WERI-Rb-1 (cell line): ENCODE results near the gene AMPD1.

Experiments used
- DNase-seq: peaks from one replicate; pipeline ENCODE4 v3.0.0-alpha.2; 2020
- H3K27ac ChIP-seq: fragments of 250-450 bp; sonication (Bioruptor Pico); 2 replicates; pipeline ENCODE4 v1.5.1; 2020; ENCODE audit warnings: mild to moderate bottlenecking, moderate library complexity
- H3K27me3 ChIP-seq: fragments of 250-450 bp; sonication (Bioruptor Pico); 2 replicates; pipeline ENCODE4 v1.5.1; 2021; ENCODE audit warnings: mild to moderate bottlenecking, low read depth, moderate library complexity; ENCODE audit not compliant: insufficient read depth, severe bottlenecking
- H3K36me3 ChIP-seq: fragments of 250-450 bp; sonication (Bioruptor Pico); 2 replicates; pipeline ENCODE4 v1.5.1; 2020; ENCODE audit warnings: mild to moderate bottlenecking, moderate library complexity
- H3K4me3 ChIP-seq: 2 replicates; pipeline ENCODE4 v1.5.1; 2011; ENCODE audit warnings: low read depth, mild to moderate bottlenecking, control low read depth, low read length
- H3K9me3 ChIP-seq: fragments of 250-450 bp; sonication (Bioruptor Pico); 2 replicates; pipeline ENCODE4 v1.5.1; 2021; ENCODE audit warnings: mild to moderate bottlenecking, moderate library complexity; ENCODE audit not compliant: severe bottlenecking
- TF ChIP-seq, protein P1 (sequence below): IDR thresholded peaks from 2 replicates; pipeline ENCODE4 v1.5.1; 2011; ENCODE audit warnings: low read depth, mild to moderate bottlenecking, control low read depth, inconsistent platforms, low read length

AMPD1 gene

DNA sequence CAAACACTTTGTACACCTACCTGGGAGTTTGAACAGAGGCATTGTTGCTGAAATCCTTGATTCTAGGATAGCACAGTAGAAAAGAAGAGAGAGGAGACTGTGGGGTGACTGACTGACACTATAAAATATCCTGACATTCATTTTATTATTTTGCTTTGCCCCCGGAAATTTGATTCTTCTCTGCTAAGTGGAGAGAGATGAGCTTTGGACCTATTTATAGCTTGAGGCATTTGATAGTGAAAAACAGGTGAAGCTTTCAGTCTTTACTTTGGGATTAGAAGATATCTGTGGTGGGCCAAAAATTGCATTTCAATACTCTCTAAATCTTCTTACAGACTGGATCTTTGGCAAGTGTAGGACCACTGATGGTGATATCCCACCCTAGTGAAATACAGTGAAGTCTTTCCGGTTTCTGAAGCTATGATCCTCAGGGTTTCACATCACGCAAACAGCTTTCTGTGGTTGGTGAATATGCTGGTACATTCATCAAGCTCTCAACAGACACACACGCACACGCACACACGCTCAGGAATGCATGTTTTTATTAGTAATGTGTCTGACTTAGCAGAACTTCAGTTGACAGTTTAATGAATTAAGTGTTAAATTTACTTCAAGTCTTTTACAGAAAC lies at the start of gene AMPD1:
Gene AMPD1, minus strand, starts transcription at position 117 of the 629 bp plus-strand sequence. Its CDS starts 75 bp downstream, at position 42.
- H3K27ac ChIP-seq: no peak within 1 kb of the TSS
- no peaks in the 10 kb centered on the region for H3K36me3 ChIP-seq
- no peak within 1 kb of the TSS for H3K4me3 ChIP-seq
- H3K27me3 ChIP-seq: no peaks in the 10 kb centered on the region
- no peaks in the 10 kb centered on the region for H3K9me3 ChIP-seq
- no peak for DNase-seq
- TF ChIP-seq, protein P1, sequence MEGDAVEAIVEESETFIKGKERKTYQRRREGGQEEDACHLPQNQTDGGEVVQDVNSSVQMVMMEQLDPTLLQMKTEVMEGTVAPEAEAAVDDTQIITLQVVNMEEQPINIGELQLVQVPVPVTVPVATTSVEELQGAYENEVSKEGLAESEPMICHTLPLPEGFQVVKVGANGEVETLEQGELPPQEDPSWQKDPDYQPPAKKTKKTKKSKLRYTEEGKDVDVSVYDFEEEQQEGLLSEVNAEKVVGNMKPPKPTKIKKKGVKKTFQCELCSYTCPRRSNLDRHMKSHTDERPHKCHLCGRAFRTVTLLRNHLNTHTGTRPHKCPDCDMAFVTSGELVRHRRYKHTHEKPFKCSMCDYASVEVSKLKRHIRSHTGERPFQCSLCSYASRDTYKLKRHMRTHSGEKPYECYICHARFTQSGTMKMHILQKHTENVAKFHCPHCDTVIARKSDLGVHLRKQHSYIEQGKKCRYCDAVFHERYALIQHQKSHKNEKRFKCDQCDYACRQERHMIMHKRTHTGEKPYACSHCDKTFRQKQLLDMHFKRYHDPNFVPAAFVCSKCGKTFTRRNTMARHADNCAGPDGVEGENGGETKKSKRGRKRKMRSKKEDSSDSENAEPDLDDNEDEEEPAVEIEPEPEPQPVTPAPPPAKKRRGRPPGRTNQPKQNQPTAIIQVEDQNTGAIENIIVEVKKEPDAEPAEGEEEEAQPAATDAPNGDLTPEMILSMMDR: no peak

GRCh38 chr1:114741963-114742746 lies 46.8 kb upstream of the AMPD1 start:
- Histone ChIP-seq H3K4me3 (no peak overlapping the region), H3K27ac (no peak overlapping the region), H3K9me3 (no peaks in the 10 kb centered on the region), H3K27me3 (no peaks in the 10 kb centered on the region), H3K36me3 (peaks cover 80% of the 10 kb centered on the region)
- TF ChIP-seq, protein P1: no peak
- no peak for DNase-seq

- H3K4me3 ChIP-seq: no peak overlapping the region
- DNase-seq: no peak
- peaks cover 82% of the 10 kb centered on the region for H3K36me3 ChIP-seq
- TF ChIP-seq, protein P1: no peak
- no peaks in the 10 kb centered on the region for H3K9me3 ChIP-seq
- no peaks in the 10 kb centered on the region for H3K27me3 ChIP-seq
- no peak overlapping the region for H3K27ac ChIP-seq
Observed at GRCh38 chr1:114740331-114740730, 45.0 kb upstream of the AMPD1 start.

DNA sequence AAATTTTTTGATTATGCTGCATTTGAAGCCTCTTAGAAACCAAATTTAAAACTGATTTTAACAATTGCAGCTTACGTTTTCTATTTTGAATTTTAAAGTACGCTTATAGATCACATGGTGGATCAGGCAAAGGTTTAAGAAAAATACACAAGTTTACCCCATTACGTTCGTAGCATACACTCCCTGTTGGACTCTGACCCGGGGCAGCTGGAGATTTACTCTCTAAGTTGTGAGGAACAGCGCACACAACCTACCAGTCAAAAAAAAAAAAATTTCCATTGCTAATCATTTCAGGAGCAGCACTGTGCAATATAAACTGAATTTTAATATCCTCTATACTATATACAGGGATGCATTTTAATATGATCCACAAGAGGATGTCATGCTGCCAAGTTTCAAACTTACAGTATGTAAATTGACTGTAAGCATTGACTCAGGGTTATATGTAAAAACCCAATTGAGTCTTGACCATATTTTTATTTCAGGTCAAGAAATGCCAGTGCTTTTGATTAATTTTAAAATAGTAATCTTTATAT lies 42.0 kb upstream of the AMPD1 start:
- Histone ChIP-seq H3K4me3 (no peak overlapping the region), H3K27me3 (no peaks in the 10 kb centered on the region), H3K9me3 (no peaks in the 10 kb centered on the region), H3K27ac (no peak overlapping the region), H3K36me3 (peaks cover 82% of the 10 kb centered on the region)
- TF ChIP-seq, protein P1: no peak
- no peak for DNase-seq

GRCh38 chr1:114735479-114735878 lies 40.1 kb upstream of the AMPD1 start:
- no peak for DNase-seq
- Histone ChIP-seq H3K36me3 (peaks cover 93% of the 10 kb centered on the region), H3K27me3 (no peaks in the 10 kb centered on the region), H3K4me3 (no peak overlapping the region), H3K27ac (no peak overlapping the region), H3K9me3 (no peaks in the 10 kb centered on the region)
- TF ChIP-seq, protein P1: no peak
